Kidney tubule cell (primary cell): ENCODE results near the gene C3orf22.

Experiments used
- DNase-seq: peaks from one replicate; pipeline ENCODE4 v3.0.0-alpha.2; 2018; ENCODE audit warnings: low spot score

C3orf22 gene

GRCh38 chr3:126527006-126527405 lies 31.7 kb downstream of the C3orf22 start:
- no peak for DNase-seq

- no peak for DNase-seq
These were observed 32.1 kb downstream of the C3orf22 start for GRCh38 chr3:126526668-126527005.

GRCh38 chr3:126525853-126526667 lies 32.7 kb downstream of the C3orf22 start:
- DNase-seq = no peak

DNA sequence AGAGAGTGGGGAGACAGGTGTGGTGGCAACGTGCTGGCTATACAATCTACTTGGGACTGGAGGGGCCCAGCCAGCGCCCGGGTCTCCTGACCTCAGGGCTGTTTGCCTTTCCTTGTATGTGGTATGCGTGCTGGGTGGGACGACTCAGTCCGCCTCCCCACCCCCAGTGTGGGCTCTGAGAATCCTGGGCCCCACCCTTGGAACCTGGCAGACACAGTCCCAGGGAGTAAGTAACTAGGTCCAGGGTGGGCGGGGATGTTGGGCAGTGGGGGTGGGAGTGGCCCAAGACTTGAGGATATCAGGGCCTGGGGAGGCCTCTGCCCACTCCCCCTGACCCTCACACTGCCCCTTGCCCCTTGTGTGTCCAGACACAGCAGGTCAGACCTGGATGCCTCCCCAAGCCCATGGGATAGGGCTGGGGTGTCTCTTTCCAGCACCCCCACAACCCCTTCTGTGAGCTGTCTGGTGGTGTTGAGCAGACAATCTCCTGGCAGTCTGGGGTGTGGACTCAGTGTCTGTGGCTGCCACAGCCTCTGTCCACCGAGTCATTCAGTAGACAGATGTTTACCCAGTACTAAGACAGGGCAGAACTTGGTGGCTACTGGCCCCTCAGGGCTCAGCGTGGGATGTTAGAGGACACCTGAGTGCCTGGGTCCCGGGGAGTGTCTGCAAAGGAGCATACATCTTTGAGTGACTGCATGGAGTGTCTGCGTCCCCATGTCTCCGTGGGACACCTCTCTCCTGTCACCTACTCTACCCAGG lies 33.5 kb downstream of the C3orf22 start:
- DNase-seq = no peak

DNA sequence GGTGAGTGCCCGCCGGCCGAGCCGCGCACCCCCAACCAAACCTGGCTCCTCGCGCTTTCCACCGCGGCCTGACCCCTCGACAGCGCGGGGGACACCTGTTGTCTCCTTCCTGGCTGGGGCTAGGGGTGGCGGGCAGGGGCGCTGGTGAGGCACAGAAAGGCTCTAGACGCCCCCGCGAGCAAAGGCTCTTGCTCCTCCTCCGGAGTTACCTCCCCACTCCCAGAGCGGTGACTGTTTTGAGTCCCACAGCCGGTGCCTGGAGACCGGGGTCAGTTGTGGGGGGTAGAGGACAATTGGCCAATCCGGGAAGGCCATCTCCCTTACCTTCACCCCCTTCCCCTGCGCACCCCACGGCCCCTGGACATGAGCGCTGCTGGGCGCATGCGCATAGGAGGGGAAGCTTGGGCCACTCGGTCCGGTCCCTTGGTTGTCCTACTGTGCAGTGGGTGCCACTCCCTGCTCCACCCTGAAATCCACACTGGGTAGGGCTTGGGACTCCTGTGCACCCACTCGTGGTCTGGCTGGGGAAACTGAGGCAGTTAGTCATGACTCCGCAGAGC lies 34.2 kb downstream of the C3orf22 start:
- DNase-seq = no peak

- peak; percentile 59 for DNase-seq
These were observed 34.8 kb downstream of the C3orf22 start, which contains the start of gene CHST13 for GRCh38 chr3:126523745-126524428. Gene CHST13, plus strand, starts transcription at chr3:126524155. Its CDS starts 178 bp downstream, at chr3:126524333.

GRCh38 chr3:126522363-126522788 lies 36.4 kb downstream of the C3orf22 start:
- DNase-seq = peak; percentile 48

DNA sequence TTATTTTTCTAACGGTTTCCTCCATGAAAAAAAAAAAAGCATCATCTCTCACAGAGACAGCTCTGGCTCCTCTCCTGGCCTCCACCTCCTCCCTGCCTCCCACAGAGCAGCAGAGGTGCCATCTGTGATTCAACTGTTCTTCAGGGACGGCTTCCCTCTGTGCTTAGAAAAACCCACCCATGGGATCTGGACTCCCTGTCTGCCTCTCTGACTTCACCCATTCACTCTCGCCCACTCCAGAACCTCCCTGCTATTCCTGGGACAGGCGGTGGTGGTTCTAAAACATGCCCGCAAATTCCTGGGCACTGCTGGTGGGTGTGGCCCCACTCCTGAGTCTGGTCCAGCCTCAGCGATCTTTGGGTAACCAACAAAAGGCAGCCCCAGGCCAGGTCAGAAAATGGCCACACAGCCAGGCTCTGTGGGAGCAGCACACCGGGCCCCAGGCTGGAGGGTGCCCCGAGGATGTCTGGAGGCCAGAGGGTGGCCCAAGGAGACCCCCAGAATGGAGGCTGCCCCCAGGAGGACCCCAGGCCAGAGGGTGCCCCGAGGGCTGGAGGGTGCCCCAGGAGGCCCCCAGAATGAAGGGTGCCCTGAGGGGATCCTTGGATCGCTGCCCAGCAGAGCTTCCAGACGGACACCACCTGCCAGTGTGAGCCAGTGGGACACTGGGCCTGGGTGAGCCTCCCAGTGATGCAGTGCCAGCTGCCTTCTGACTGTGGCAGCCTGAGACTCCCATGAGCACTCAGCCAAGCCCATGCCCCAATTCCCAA lies 37.4 kb downstream of the C3orf22 start:
- no peak for DNase-seq

DNA sequence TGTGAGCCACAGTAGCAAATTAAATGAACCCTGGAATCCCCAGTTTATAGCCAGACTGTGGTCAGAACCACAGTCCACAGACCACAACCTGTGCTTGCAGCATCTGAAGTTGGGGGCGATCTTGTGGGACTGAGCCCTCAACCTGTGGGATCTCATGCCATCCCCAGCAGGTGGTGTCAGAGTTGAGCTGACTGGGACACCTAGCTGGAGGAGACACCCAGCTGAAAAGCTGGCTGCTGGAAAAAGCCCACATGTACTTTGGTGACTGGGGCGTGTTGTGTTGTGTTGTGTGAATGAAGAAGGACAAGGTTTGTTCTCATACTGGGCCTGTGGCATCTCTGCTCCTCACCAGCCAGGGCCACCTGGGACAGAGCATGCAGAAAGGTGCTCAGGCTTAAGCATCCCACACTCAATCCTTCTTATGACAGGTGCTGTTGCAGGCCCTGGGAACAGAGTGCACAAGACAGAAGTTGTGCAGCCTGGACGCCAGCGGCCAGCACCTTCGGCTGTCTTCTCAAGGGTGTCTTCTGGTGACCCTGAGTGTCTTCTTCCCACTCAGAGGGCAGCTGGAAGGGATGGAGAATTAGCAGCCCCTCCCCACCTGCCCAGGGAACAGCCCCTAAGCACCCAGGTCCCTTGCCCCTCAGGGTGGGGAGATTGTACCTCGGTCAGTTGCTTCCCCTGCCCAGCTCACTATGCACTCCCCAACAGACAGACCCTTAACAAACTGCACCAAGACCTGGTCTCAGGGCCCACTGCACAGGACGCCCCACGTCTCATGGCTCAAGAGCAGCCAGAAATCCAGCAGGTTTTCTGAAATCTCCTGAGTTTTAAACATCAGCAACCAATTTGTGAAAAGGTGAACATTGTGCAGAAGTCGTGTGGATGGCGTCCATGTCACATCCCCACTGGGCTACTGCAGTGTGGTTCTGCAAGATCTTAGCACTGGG lies 39.0 kb downstream of the C3orf22 start:
- no peak for DNase-seq

DNA sequence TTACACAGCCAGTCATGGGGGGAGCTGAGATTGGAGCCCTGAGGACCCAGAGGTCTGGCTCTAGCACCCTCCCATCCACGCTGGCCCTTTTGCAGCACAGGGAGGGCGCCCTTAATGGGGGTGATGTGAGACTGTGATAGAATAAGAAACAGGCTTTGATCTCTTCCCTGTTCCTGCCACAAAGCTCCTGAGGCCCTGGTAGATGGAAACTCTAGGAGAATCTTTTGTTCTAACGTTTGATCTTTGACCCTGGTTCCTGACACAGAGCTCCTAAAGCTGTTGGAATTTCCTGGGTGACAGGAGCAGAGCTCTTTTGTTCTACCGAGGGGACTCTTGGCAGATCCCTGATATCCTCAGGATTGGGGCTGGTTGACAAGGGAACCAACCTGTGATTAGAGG lies 40.0 kb downstream of the C3orf22 start:
- DNase-seq = no peak

GRCh38 chr3:126517986-126518778 lies 40.5 kb downstream of the C3orf22 start:
- no peak for DNase-seq

DNA sequence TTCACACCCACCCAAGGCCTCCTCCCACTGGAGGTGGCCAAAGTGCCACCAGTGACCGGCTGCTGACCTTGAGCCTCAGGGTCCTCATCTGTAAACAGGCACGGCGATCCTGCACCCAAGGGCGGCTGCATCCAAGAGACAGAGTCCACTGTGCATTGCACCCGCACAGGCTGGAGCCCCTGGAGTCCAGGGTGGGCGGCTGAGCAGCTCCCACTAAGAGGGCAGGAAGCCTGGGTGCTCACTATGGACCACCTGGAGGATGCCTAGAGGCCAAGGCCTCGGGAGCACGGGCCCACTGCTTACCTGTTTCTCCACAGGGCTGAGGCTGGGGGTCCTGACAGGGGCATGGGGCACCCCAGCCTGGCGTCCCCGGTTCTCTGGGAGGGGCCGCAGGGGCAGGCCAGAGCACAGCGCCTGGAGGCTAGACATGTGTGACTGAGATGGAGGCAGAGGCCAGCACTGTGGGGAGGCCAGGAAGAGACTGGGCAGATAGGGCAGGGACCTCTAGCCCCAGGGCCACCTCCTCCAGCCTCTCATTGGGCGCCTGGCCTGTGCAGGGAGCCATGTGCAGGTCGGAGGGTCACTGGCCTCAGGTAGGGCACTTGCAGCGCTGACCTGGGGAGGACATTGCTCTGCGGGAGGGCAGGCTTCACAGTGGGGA lies 41.3 kb downstream of the C3orf22 start, which contains the start of gene UROC1:
Gene UROC1 (minus strand): TSS at position 483 of the 661 bp plus-strand sequence. CDS start 54 bp downstream, at position 429.
- no peak for DNase-seq

DNA sequence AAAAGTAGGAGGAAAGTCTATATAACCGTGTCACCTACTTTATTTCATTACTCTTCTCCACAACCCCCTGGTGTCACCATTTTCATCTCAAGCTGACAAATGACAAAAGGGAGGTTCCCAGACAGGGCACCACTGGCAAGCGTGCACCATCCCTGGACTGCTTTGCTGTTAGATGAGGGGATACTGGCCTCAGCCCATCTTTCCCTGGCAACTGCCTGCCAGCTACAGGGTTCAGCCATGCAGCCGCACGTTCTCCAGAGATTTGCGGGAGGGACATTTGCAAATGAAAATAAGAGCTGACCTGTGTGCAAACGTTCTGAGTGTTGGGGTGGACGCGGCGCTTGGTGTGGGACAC lies 41.8 kb downstream of the C3orf22 start:
- no peak for DNase-seq

- DNase-seq = no peak
These were observed 42.4 kb downstream of the C3orf22 start for GRCh38 chr3:126516152-126516935.

DNA sequence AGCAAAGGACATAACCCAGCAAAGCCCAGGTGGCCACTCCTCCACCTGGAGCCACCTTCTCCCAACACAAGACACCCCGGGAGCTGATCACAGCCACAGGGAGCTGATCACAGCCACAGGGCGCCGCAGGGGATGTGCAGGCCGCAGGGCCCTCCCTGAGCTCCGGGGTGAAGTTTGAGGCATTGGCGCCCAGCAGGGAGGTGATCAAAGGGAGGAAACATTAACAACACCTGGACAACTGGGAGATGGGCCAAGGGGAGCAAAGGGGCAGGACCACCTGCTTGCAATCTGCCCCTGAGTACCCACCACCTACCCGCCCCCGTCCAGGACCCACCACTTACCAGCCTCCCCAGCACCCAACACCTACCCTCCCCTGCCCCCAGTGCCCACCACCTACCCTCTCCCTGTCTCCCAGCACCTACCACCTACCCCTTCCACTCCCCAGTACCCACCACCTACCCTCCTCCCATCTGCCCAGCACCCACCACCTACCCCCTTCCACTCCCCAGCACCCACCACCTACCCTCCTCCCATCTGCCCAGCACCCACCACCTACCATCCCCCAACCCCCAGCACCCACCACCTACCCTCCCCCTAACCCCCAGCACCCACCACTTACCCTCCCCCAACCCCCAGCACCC lies 43.5 kb downstream of the C3orf22 start:
- DNase-seq = no peak

DNA sequence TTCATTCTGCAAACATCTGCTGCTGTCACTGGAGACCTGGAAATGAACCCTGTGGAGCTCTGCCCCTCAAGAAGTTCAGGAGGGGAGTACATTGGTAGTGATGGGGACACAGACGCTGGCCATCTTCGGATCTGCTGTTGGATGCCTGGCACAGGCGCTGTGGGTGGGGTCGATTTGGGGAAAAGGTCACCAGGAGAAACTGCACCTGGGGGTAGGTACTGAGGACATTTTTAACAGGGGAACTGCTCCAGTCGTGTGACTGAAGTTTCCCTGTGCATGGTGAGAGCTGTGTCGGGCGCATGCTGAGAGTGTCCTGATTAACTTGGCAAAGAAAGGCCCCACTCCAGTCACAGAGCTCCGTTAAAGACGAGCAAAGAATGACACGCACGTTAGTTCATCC lies 44.6 kb downstream of the C3orf22 start:
- DNase-seq = no peak

- no peak for DNase-seq
These were observed 45.6 kb downstream of the C3orf22 start for GRCh38 chr3:126512916-126513650.
